ENCODE data around the gene GUCY1A1.

Gene GUCY1A1

DNA sequence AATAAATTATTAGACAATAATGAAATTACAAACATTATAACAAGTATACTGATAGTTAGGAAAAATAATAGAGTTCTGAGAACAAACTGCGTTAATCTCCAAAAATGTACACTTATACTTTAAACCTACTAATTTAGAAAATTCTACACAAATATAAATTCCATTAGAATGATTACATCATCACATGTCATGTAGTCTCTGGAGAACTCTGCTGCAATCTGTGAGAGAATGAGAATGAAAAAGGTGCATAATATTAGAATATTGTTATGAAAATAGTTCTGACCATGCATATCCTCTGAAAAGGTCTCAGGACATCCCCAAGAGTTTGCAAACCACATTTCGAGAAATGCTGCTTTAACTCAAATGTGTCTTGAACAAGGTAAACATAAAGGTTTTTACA is 11.4 kb downstream of the GUCY1A1 start (continued):
- no peak for TF ChIP-seq CSRNP3 (CRISPR knock-in tag; IDR thresholded peaks at IDR 0.05)
- TF ChIP-seq, protein P1, sequence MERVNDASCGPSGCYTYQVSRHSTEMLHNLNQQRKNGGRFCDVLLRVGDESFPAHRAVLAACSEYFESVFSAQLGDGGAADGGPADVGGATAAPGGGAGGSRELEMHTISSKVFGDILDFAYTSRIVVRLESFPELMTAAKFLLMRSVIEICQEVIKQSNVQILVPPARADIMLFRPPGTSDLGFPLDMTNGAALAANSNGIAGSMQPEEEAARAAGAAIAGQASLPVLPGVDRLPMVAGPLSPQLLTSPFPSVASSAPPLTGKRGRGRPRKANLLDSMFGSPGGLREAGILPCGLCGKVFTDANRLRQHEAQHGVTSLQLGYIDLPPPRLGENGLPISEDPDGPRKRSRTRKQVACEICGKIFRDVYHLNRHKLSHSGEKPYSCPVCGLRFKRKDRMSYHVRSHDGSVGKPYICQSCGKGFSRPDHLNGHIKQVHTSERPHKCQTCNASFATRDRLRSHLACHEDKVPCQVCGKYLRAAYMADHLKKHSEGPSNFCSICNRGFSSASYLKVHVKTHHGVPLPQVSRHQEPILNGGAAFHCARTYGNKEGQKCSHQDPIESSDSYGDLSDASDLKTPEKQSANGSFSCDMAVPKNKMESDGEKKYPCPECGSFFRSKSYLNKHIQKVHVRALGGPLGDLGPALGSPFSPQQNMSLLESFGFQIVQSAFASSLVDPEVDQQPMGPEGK (CRISPR knock-in tag; IDR thresholded peaks at IDR 0.05; ENCODE audit: borderline replicate concordance), result no peak

GRCh38 chr4:155679343-155679742 is 12.7 kb downstream of the GUCY1A1 start:
- no peak for TF ChIP-seq ZNF8 (CRISPR knock-in tag; IDR thresholded peaks at IDR 0.05)
- TF ChIP-seq, protein P2, sequence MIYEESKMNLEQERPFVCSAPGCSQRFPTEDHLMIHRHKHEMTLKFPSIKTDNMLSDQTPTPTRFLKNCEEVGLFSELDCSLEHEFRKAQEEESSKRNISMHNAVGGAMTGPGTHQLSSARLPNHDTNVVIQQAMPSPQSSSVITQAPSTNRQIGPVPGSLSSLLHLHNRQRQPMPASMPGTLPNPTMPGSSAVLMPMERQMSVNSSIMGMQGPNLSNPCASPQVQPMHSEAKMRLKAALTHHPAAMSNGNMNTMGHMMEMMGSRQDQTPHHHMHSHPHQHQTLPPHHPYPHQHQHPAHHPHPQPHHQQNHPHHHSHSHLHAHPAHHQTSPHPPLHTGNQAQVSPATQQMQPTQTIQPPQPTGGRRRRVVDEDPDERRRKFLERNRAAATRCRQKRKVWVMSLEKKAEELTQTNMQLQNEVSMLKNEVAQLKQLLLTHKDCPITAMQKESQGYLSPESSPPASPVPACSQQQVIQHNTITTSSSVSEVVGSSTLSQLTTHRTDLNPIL (CRISPR knock-in tag; IDR thresholded peaks at IDR 0.05; ENCODE audit: low read depth), result no peak
- no peak for ATAC-seq

DNA sequence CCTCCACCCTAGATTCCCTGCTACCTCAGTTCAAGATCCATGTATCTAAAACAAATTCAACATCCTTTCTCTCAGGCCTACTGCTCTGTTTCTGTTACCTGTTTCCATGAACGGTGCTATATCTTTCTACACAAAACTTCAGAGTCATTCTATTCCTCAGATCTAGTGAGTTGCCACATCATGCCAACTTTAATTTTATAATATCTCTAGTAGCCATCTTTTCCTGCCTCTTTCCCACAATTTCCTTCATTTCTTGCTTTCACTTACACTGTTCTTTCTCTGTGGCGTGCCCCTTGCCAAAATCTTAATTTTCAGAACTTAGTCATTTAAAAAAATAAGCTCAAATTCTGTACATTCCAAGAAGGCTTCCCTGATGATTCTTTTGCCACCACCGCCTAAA is 15.2 kb downstream of the GUCY1A1 start:
- TF ChIP-seq ZNF565 (CRISPR knock-in tag; conservative IDR thresholded peaks at IDR 0.05; ENCODE audit: low read depth) (no peak), TSHZ2 (CRISPR knock-in tag; IDR thresholded peaks at IDR 0.05) (no peak), TOX (CRISPR knock-in tag; IDR thresholded peaks at IDR 0.05; ENCODE audit: borderline replicate concordance) (no peak), ESRRG (CRISPR knock-in tag; IDR thresholded peaks at IDR 0.05) (no peak), ZFP3 (CRISPR knock-in tag; IDR thresholded peaks at IDR 0.05) (no peak), CSDC2 (CRISPR knock-in tag; IDR thresholded peaks at IDR 0.05) (no peak), RARB (CRISPR knock-in tag; IDR thresholded peaks at IDR 0.05) (no peak), OSR1 (CRISPR knock-in tag; IDR thresholded peaks at IDR 0.05) (no peak), ZC3H10 (CRISPR knock-in tag; IDR thresholded peaks at IDR 0.05) (no peak), BACH2 (CRISPR knock-in tag; IDR thresholded peaks at IDR 0.05; ENCODE audit: borderline replicate concordance) (no peak), ZFP30 (CRISPR knock-in tag; IDR thresholded peaks at IDR 0.05) (no peak), ZNF8 (CRISPR knock-in tag; IDR thresholded peaks at IDR 0.05) (no peak)
- TF ChIP-seq, protein P3, sequence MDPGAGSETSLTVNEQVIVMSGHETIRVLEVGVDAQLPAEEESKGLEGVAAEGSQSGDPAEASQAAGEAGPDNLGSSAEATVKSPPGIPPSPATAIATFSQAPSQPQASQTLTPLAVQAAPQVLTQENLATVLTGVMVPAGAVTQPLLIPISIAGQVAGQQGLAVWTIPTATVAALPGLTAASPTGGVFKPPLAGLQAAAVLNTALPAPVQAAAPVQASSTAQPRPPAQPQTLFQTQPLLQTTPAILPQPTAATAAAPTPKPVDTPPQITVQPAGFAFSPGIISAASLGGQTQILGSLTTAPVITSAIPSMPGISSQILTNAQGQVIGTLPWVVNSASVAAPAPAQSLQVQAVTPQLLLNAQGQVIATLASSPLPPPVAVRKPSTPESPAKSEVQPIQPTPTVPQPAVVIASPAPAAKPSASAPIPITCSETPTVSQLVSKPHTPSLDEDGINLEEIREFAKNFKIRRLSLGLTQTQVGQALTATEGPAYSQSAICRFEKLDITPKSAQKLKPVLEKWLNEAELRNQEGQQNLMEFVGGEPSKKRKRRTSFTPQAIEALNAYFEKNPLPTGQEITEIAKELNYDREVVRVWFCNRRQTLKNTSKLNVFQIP (CRISPR knock-in tag; IDR thresholded peaks at IDR 0.05; ENCODE audit: borderline replicate concordance, low read depth), result no peak
- ATAC-seq, result no peak

- ATAC-seq, result no peak
- TF ChIP-seq PPARA (CRISPR knock-in tag; IDR thresholded peaks at IDR 0.05; ENCODE audit: borderline replicate concordance), result no peak
- no peak for TF ChIP-seq SNAI2 (CRISPR knock-in tag; IDR thresholded peaks at IDR 0.05)
- TF ChIP-seq, protein P1 (CRISPR knock-in tag; IDR thresholded peaks at IDR 0.05; ENCODE audit: borderline replicate concordance), result no peak
- TF ChIP-seq, protein P2 (CRISPR knock-in tag; IDR thresholded peaks at IDR 0.05; ENCODE audit: low read depth), result no peak
- no peak for TF ChIP-seq ZNF70 (CRISPR knock-in tag; IDR thresholded peaks at IDR 0.05)
- TF ChIP-seq TOX (CRISPR knock-in tag; IDR thresholded peaks at IDR 0.05; ENCODE audit: borderline replicate concordance), result no peak
- TF ChIP-seq GLIS3 (CRISPR knock-in tag; IDR thresholded peaks at IDR 0.05), result no peak
- TF ChIP-seq ESRRG (CRISPR knock-in tag; IDR thresholded peaks at IDR 0.05), result no peak
- no peak for TF ChIP-seq CSDC2 (CRISPR knock-in tag; IDR thresholded peaks at IDR 0.05)
- TF ChIP-seq ZC3H10 (CRISPR knock-in tag; IDR thresholded peaks at IDR 0.05), result no peak
- TF ChIP-seq TCF4 (CRISPR knock-in tag; IDR thresholded peaks at IDR 0.05; ENCODE audit: borderline replicate concordance), result no peak
- no peak for TF ChIP-seq OSR1 (CRISPR knock-in tag; IDR thresholded peaks at IDR 0.05)
- TF ChIP-seq TSHZ2 (CRISPR knock-in tag; IDR thresholded peaks at IDR 0.05), result no peak
Measured at GRCh38 chr4:155684423-155684822, 17.8 kb downstream of the GUCY1A1 start.

Measured in SK-N-SH treated with all-trans-retinoic acid at 6 μM for 48 hours (cell line).